ENCODE measurements around the gene MICOS13.

The MICOS13 gene

GRCh38 chr19:5687360-5688198, 7.3 kb upstream of the MICOS13 start:
- Histone ChIP-seq H3K27ac (ENCODE audit: extremely low read depth, low read depth, low read length) (no peak overlapping the region), H3K9me3 (ENCODE audit: control insufficient read depth, insufficient read depth, low read depth, low read length) (no peaks in the 10 kb centered on the region), H3K4me3 (ENCODE audit: low read depth, low read length) (no peak overlapping the region), H3K4me1 (ENCODE audit: control insufficient read depth, insufficient read depth, low read length) (no peaks in the 10 kb centered on the region; the same call in 1 of the 2 replicates), H3K36me3 (ENCODE audit: control insufficient read depth in 2 of 2, insufficient read depth in 1 of 2, low read length in 2 of 2) (peaks cover 0 to 24% of the 10 kb centered on the region in 2 experiments; a peak in 2 of 3 replicates)
- CTCF ChIA-PET = interaction anchor here (0.6 to 2.2 kb wide), 19 partner anchors 9 to 1952 kb away, joined by 3 to 12 read pairs (median 3); partner anchors contain the start of genes CATSPERD, SAFB and SAFB2
- TF ChIP-seq ZNF548 (tag by site-specific recombination; IDR thresholded peaks at IDR 0.05) (no peak), HIC1 (tag by site-specific recombination; IDR thresholded peaks at IDR 0.05) (0 out of 2 replicates have a peak, but pooled peaks have one; percentile 53), ZNF600 (tag by site-specific recombination; IDR thresholded peaks at IDR 0.05) (no peak), ZNF280C (tag by site-specific recombination; IDR thresholded peaks at IDR 0.05) (no peak), GLIS1 (tag by site-specific recombination; IDR thresholded peaks at IDR 0.05) (no peak), ZBTB26 (tag by site-specific recombination; optimal IDR thresholded peaks at IDR 0.05) (peak; percentile 34), GLI4 (tag by site-specific recombination; IDR thresholded peaks at IDR 0.05) (no peak), SP7 (tag by site-specific recombination; IDR thresholded peaks at IDR 0.05) (no peak), ZSCAN5A (tag by site-specific recombination; IDR thresholded peaks at IDR 0.05) (no peak), ZNF239 (tag by site-specific recombination; IDR thresholded peaks at IDR 0.05) (no peak), ZXDB (tag by site-specific recombination; IDR thresholded peaks at IDR 0.05) (no peak), ZNF280D (tag by site-specific recombination; IDR thresholded peaks at IDR 0.05) (no peak), ZNF785 (tag by site-specific recombination; IDR thresholded peaks at IDR 0.05) (0 out of 2 replicates have a peak, but pooled peaks have one; percentile 12), ZNF555 (tag by site-specific recombination; conservative IDR thresholded peaks at IDR 0.05) (no peak), ZNF2 (tag by site-specific recombination; IDR thresholded peaks at IDR 0.05) (no peak), ZNF404 (tag by site-specific recombination; IDR thresholded peaks at IDR 0.05) (no peak), YY1 (tag by site-specific recombination; IDR thresholded peaks at IDR 0.05) (no peak), REST (tag by site-specific recombination; IDR thresholded peaks at IDR 0.05) (peak; percentile 40; the same call in 1 of the 2 replicates), OVOL3 (tag by site-specific recombination; IDR thresholded peaks at IDR 0.05) (no peak), ZNF510 (tag by site-specific recombination; IDR thresholded peaks at IDR 0.05; ENCODE audit: insufficient replicate concordance) (no peak), KLF1 (tag by site-specific recombination; IDR thresholded peaks at IDR 0.05) (no peak), ZNF24 (tag by site-specific recombination; IDR thresholded peaks at IDR 0.05) (no peak), ZNF560 (tag by site-specific recombination; IDR thresholded peaks at IDR 0.05; ENCODE audit: borderline replicate concordance) (no peak)
- POLR2A ChIA-PET = interaction anchor here (0.5 to 1.9 kb wide), 10 partner anchors 9 to 639 kb away, joined by 3 to 16 read pairs (median 5); partner anchors contain the start of genes CATSPERD, LONP1, RANBP3 and SAFB

Measured in HEK293 (cell line).